Astrocyte of the spinal cord (primary cell): ENCODE data around the gene TMEM178B.
"Not testable (repeated sequence)": the region's sequence is repeated elsewhere in the genome, so short reads cannot be mapped to it uniquely, and the experiment has no call there.

ENCODE experiments used
- DNase-seq: peaks from one replicate; pipeline ENCODE4 v3.0.0; 2011; ENCODE audit warnings: low read depth, low spot score
- H3K4me3 ChIP-seq: 2 replicates; pipeline ENCODE4 v1.5.1; 2011; ENCODE audit warnings: low read depth, mild to moderate bottlenecking, low read length, moderate library complexity
- in situ Hi-C: cut with HindIII; loops from 2 replicates; pipeline ENCODE4 v1.10.0; 2017; ENCODE audit warnings: low sequenced_read_pairs
- TF ChIP-seq, protein P1 (sequence below): IDR thresholded peaks from 2 replicates; pipeline ENCODE4 v1.5.1; 2012; ENCODE audit warnings: low read depth, mild to moderate bottlenecking, low read length, inconsistent platforms

The TMEM178B gene

GRCh38 chr7:141397236-141398163 is 323.6 kb downstream of the TMEM178B start:
- TF ChIP-seq, protein P1, sequence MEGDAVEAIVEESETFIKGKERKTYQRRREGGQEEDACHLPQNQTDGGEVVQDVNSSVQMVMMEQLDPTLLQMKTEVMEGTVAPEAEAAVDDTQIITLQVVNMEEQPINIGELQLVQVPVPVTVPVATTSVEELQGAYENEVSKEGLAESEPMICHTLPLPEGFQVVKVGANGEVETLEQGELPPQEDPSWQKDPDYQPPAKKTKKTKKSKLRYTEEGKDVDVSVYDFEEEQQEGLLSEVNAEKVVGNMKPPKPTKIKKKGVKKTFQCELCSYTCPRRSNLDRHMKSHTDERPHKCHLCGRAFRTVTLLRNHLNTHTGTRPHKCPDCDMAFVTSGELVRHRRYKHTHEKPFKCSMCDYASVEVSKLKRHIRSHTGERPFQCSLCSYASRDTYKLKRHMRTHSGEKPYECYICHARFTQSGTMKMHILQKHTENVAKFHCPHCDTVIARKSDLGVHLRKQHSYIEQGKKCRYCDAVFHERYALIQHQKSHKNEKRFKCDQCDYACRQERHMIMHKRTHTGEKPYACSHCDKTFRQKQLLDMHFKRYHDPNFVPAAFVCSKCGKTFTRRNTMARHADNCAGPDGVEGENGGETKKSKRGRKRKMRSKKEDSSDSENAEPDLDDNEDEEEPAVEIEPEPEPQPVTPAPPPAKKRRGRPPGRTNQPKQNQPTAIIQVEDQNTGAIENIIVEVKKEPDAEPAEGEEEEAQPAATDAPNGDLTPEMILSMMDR, result no peak
- no peak overlapping the region for H3K4me3 ChIP-seq
- DNase-seq, result no peak
- in situ Hi-C loops, result no loop called here

DNA sequence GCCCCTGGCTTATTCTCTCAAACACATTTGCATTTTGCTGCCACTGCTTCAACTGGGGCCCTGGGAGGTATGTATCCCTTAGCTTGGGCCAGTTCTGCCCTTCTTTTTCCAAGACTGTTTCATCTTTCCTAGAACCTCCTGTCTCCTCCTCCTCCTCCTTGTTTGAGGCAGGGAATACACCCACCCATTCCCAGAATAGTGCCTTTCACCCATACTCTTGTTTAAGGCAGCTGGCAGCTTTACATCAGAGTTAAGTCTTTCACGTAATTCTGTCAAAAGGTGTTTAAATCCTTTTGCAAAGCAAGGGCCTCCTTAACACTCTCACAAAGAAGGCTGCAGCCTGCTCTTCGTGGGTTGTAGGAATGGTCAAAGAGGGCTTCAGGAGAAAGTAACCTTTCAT is 326.5 kb downstream of the TMEM178B start:
- no peak for DNase-seq
- in situ Hi-C loops, result no loop called here
- H3K4me3 ChIP-seq, result no peak overlapping the region
- TF ChIP-seq, protein P1, result no peak

DNA sequence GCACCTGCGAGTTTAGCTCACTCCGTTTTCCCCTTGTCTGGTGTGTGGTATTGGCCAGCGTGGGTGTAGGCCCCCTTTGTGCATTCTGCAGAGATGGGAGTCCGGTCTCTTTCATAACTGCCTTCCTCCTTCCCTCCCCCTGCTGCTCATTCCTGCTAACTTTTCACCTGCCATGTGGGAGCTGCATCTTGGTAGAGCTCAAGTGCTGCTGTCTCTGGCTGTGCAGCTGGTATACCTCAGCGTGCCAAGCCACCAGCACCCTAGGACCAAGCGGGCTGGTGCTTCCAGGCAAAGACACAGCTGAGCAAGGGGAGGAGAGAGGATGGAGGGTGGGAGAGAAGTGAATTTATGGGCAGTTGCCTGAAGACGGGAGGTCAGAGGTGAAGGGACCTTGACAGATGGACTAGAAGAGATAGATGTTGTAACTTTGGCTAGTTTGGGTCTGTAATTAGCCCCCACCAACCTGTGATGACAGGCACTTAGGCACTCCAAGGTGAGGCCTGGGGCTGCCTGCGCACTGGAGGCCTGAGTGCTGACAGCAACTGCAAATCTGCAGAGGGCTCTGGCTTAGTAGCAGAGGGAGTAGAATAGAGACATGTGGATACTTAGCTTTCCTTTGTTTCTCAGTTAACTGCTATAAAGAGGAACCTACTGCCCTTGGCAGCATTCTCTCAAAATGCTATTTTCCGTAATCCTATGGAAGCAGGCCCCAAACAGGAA is 328.6 kb downstream of the TMEM178B start:
- H3K4me3 ChIP-seq, result no peak overlapping the region
- in situ Hi-C loops, result no loop called here
- TF ChIP-seq, protein P1, result no peak
- no peak for DNase-seq

DNA sequence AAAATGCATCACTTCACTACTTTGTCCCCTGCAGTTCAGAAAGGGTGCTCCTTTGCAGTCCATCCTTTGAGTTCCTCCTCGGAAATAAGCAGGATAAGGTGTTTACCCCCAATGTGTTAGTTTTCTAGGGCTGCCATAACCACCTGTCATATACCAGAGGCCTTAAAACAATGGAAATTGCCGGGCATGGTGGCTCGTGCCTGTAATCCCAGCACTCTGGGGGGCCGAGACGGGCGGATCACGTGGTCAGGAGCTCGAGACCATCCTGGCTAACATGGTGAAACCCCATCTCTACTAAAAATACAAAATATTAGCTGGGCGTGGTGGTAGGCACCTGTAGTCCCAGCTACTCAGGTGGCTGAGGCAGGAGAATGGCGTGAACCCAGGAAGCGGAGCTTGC is 330.0 kb downstream of the TMEM178B start:
- in situ Hi-C loops, H3K4me3 ChIP-seq, DNase-seq: not testable (repeated sequence)

- no peak for DNase-seq
- in situ Hi-C loops, result no loop called here
- H3K4me3 ChIP-seq, result no peak overlapping the region
- TF ChIP-seq, protein P1, result no peak
Measured at GRCh38 chr7:141406347-141406746, 332.5 kb downstream of the TMEM178B start.

- TF ChIP-seq, protein P1, result no peak
- in situ Hi-C loops, result no loop called here
Measured at GRCh38 chr7:141407893-141408292, 334.0 kb downstream of the TMEM178B start.

GRCh38 chr7:141408440-141408839 is 334.6 kb downstream of the TMEM178B start:
- in situ Hi-C loops, result no loop called here
- DNase-seq, result no peak
- TF ChIP-seq, protein P1, result no peak
- H3K4me3 ChIP-seq, result no peak overlapping the region

More at GRCh38 chr7:141407893-141408292, 334.0 kb downstream of the TMEM178B start:
- no peak overlapping the region for H3K4me3 ChIP-seq
- no peak for DNase-seq
